ENCODE results near the gene C9orf50.

The C9orf50 gene

GRCh38 chr9:129586685-129587084 is 34.2 kb downstream of the C9orf50 start:
- DNase-seq = no peak

GRCh38 chr9:129586245-129586644 is 34.7 kb downstream of the C9orf50 start:
- DNase-seq = no peak

GRCh38 chr9:129585352-129585751 is 35.5 kb downstream of the C9orf50 start:
- no peak for DNase-seq

GRCh38 chr9:129584136-129584535 is 36.8 kb downstream of the C9orf50 start:
- peak; percentile 9 for DNase-seq

GRCh38 chr9:129583308-129584038 is 37.4 kb downstream of the C9orf50 start:
- no peak for DNase-seq

GRCh38 chr9:129582855-129583254 is 38.0 kb downstream of the C9orf50 start:
- DNase-seq = no peak

- DNase-seq = no peak
Observed at GRCh38 chr9:129581505-129582189, 39.3 kb downstream of the C9orf50 start.

GRCh38 chr9:129580211-129580915 is 40.5 kb downstream of the C9orf50 start:
- DNase-seq = no peak

- no peak for DNase-seq
Observed at GRCh38 chr9:129579294-129579693, 41.6 kb downstream of the C9orf50 start.

GRCh38 chr9:129576546-129577543 is 44.1 kb downstream of the C9orf50 start:
- no peak for DNase-seq

- no peak for DNase-seq
Observed at GRCh38 chr9:129575818-129576217, 45.1 kb downstream of the C9orf50 start.

GRCh38 chr9:129574911-129575585 is 45.9 kb downstream of the C9orf50 start:
- DNase-seq = no peak

GRCh38 chr9:129573977-129574376 is 46.9 kb downstream of the C9orf50 start:
- DNase-seq = no peak

- DNase-seq = no peak
Observed at GRCh38 chr9:129572517-129572916, 48.4 kb downstream of the C9orf50 start.

- DNase-seq = no peak
Observed at GRCh38 chr9:129572052-129572425, 48.9 kb downstream of the C9orf50 start.

- no peak for DNase-seq
Observed at GRCh38 chr9:129571298-129572051, 49.4 kb downstream of the C9orf50 start.

GRCh38 chr9:129570450-129571297 is 50.2 kb downstream of the C9orf50 start:
- DNase-seq = no peak

GRCh38 chr9:129569502-129570449 is 51.1 kb downstream of the C9orf50 start:
- no peak for DNase-seq

All from NCI-H526 treated with DMSO at 0.1 percent for 48 hours (cell line).